ENCODE measurements around the gene SLC22A4.

The SLC22A4 gene

GRCh38 chr5:132300577-132301343 is 6.6 kb downstream of the SLC22A4 start:
- no peaks in the 10 kb centered on the region for H3K36me3 ChIP-seq (replicated peaks)
- in situ Hi-C loops (cut with HindIII; ENCODE audit: low pct_ligation_motif_present, low sequenced_read_pairs) = no loop called here
- no peaks in the 10 kb centered on the region for H3K27me3 ChIP-seq (replicated peaks)
- H3K27ac ChIP-seq = no peak overlapping the region
- TF ChIP-seq, protein P1, sequence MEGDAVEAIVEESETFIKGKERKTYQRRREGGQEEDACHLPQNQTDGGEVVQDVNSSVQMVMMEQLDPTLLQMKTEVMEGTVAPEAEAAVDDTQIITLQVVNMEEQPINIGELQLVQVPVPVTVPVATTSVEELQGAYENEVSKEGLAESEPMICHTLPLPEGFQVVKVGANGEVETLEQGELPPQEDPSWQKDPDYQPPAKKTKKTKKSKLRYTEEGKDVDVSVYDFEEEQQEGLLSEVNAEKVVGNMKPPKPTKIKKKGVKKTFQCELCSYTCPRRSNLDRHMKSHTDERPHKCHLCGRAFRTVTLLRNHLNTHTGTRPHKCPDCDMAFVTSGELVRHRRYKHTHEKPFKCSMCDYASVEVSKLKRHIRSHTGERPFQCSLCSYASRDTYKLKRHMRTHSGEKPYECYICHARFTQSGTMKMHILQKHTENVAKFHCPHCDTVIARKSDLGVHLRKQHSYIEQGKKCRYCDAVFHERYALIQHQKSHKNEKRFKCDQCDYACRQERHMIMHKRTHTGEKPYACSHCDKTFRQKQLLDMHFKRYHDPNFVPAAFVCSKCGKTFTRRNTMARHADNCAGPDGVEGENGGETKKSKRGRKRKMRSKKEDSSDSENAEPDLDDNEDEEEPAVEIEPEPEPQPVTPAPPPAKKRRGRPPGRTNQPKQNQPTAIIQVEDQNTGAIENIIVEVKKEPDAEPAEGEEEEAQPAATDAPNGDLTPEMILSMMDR (IDR thresholded peaks at IDR 0.05; ENCODE audit: low read depth, low read length, missing control alignments) = no peak
- H3K4me3 ChIP-seq (ENCODE audit: low read depth, low read length) = no peak overlapping the region
- no peak for DNase-seq

DNA sequence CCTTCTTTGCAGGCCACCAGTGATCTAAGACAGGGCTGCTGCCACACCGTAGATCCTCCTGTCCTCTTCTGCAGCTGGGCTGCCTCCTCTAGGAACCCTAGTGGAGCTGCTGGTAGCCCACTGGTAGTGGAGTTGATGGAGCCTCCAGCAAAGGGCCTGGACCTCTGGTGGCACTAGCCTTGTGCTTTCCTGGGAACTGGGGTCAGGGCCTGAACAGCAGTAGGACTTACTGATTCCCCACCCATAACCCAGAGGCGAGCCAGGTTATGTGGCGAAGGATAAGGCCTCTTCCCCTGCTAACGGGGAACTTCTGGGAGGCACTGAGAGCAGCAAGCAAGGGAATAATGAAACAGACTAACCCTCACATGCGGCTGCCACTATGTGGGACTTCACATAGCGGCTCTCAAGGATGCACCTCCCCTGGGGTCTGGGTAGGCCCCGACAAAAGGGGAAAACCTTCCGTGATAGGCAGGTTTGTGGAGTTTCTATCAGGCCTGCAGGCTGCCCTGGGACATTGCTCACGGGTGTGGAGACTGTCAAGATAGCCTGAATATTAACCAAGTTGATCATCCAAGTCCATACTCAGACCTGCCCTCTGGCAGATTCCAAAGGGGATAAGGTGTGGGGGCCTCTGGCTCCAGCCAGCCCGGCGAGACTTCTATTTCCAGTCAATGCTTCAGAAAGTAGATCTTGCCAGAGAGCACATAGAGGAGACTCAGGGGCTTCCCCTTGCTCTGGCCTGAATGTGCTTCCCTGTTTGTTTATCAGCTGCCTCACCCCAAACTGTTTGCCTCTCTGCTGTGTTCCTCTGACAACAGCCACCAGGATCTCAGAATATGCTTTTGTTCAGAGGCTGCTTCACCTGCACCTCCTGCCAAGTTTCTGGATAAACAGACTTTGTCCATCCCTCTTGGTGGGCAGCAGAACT is 7.4 kb downstream of the SLC22A4 start:
- Histone ChIP-seq H3K4me3 (ENCODE audit: low read depth, low read length) (no peak overlapping the region), H3K27ac (no peak overlapping the region), H3K36me3 (replicated peaks) (no peaks in the 10 kb centered on the region), H3K27me3 (replicated peaks) (no peaks in the 10 kb centered on the region)
- no peak for DNase-seq
- TF ChIP-seq, protein P1 (IDR thresholded peaks at IDR 0.05; ENCODE audit: low read depth, low read length, missing control alignments) = no peak
- in situ Hi-C loops (cut with HindIII; ENCODE audit: low pct_ligation_motif_present, low sequenced_read_pairs) = no loop called here

DNA sequence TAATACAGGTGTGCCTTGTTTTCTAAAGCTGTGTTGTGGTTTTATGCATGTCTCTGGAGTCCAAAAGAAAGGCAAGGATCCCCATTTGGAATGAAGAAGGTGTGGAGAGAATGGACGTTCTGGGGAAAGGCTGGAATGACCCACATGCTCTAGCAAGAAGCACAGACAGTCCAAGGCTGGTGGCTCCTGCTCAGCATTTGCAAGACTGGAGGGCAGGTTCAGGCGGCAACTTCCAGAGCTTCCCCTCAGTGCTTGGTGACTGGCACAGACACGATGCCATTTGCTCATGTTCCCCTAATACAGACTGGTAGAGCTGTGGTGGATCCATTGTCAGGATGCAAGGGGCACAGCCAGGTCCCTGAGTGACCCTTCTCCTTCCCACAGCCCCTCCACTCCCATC is 8.2 kb downstream of the SLC22A4 start:
- TF ChIP-seq, protein P1 (IDR thresholded peaks at IDR 0.05; ENCODE audit: low read depth, low read length, missing control alignments) = no peak
- in situ Hi-C loops (cut with HindIII; ENCODE audit: low pct_ligation_motif_present, low sequenced_read_pairs) = no loop called here

GRCh38 chr5:132303589-132303988 is 9.4 kb downstream of the SLC22A4 start:
- Histone ChIP-seq H3K4me3 (ENCODE audit: low read depth, low read length) (no peak overlapping the region), H3K27me3 (replicated peaks) (no peaks in the 10 kb centered on the region), H3K36me3 (replicated peaks) (no peaks in the 10 kb centered on the region), H3K27ac (no peak overlapping the region)
- TF ChIP-seq, protein P1 (IDR thresholded peaks at IDR 0.05; ENCODE audit: low read depth, low read length, missing control alignments) = no peak
- DNase-seq = no peak
- in situ Hi-C loops (cut with HindIII; ENCODE audit: low pct_ligation_motif_present, low sequenced_read_pairs) = no loop called here

More for the DNA sequence above, 8.2 kb downstream of the SLC22A4 start:
- Histone ChIP-seq H3K27me3 (replicated peaks) (no peaks in the 10 kb centered on the region), H3K36me3 (replicated peaks) (no peaks in the 10 kb centered on the region), H3K4me3 (ENCODE audit: low read depth, low read length) (no peak overlapping the region), H3K27ac (no peak overlapping the region)
- DNase-seq = no peak

DNA sequence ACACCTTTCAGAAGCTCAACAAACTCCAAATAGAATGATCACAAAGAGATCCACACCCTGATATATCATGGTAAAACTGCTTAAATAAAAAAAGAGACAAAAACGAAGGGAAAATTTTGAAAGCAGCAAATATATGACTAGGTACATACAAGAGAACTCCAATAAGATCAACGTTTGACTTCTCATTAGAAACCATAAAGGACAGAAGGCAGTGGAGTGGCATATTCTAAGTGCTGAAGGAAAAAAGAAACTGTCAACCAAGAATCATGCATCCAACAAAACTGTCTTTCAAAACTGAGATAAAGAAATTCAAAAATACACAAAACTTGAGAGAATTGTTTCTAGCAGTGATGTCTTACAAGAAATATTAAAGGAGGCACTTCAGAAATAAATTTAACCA is 11.2 kb downstream of the SLC22A4 start:
- Histone ChIP-seq H3K27me3 (replicated peaks) (no peaks in the 10 kb centered on the region), H3K27ac (no peak overlapping the region), H3K4me3 (ENCODE audit: low read depth, low read length) (no peak overlapping the region), H3K36me3 (replicated peaks) (no peaks in the 10 kb centered on the region)
- no peak for DNase-seq
- TF ChIP-seq, protein P1 (IDR thresholded peaks at IDR 0.05; ENCODE audit: low read depth, low read length, missing control alignments) = no peak
- in situ Hi-C loops (cut with HindIII; ENCODE audit: low pct_ligation_motif_present, low sequenced_read_pairs) = no loop called here
